Activated CD4-positive, CD25-positive, alpha-beta regulatory T cell treated with anti-CD3 and anti-CD28 coated beads, Interleukin-2, amount 50 U/mL, for 16 hours (primary cell): ENCODE data around the gene PTPRN2.

ENCODE experiments used
- DNase-seq: peaks from one replicate; pipeline ENCODE4 v3.0.0-alpha.2; 2020; ENCODE audit warnings: low read depth, low spot score

Gene PTPRN2

DNA sequence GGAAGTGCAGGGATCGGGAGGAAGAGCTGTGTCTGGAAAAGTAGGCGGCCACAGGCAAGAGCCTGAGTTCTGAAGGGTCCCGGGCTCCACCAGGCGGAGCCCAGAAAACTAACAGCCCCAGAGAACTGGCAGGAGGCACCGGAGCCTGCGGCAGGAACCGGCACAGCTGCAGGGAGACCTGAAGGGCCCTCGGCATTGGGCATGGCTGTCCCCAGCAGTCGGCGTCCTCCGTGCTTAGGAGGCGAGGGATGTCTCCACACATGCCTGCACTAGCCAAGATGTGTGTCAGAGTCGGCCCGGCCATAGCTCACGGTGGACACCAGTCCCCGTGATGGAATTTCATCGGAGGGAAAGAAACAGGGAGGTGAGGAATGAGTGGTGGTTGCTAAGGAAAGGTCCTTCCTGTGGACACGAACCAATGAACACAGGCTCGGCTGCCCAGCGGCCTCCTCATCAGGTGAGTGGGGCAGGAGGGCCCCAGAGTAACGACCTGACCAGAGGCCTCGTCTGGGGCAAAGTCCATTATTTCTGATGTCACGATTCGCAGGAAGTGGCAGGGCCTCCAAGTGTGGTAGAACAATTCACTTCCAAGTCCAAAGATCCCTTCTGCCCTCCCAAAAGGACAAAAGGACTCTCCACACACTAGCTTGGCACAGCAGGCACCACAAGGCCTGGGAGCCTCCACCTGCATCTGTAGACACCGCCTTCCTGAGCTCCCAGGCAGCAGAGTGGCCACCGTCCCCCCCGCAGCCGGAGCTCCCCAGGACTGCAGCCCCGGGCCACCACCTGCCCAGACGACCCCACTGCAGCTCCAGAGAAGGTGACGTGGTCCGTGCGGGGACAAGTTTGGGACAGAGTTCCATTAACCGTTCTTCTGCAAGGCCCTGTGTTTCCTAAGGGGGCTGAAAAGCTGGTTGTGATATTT is 444.2 kb downstream of the PTPRN2 start:
- DNase-seq, result no peak

DNA sequence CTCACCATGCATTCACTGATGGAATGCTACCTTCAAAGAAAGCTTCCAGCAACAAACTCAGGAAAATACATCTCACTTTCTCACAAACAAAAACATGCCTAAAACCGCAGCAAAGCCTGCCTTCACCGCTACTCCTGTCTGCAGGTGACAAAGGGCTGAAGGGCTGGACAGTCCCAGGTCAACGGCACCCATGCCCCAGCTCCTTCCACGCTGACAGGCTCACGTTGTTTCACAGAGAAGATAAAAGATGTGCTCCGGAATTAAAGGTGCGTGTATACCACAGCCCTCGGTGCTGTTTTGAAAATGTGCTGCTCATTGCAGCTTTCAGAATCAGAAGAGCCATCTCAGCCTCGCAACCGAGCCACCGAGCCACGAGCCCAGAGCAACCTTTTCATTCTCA is 445.0 kb downstream of the PTPRN2 start:
- no peak for DNase-seq

DNA sequence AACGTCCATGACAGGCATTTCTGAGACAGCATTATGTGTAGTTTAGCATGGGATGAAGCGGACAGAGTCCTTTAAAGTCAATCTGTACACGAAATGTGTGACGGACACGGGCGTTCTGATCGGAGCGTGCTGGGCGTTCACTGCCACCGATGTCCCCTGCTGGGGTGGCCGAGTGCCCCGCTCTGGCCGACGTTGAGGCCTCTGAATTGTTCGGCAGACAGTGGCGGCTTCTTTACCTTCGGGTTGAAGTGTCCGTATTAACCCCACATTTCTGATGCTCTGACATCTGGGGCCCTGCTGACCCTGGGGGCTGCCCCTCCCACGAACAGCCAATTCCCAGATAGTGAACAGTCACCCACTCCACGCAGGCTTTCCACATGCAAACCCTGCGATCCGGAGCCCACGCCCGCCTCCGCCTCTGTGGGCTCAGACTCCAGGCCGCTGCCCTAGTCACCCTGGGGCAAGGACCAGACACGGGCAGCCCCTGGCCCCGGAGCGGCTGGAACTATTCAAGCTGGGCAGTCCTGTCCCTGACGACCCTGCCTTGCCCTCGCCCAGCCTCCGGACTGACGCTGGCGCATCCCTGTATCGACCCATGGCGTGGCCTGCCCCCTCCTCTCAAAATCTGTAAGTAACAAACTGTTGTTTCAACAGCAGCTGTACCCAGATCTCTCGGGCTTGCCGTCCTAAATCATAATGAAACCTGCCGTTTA is 445.7 kb downstream of the PTPRN2 start:
- DNase-seq, result no peak

DNA sequence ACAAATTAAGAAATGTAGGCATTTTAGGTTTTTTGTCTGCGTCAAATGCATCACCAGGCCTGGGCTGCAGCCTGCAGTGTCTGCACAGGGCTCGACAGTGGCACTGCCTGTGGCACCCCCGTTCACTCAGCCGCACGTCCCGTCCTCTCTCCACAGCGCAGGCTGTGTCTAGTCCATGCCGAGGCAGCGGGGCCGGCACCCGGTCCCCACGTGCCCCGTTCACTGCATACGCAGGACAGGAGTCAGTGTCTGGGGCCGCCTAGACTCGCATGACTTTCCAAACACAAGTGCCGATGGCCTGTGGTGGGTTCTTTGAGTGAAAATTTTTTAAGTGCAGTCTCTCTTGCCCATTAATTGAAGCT is 446.4 kb downstream of the PTPRN2 start:
- DNase-seq, result no peak

DNA sequence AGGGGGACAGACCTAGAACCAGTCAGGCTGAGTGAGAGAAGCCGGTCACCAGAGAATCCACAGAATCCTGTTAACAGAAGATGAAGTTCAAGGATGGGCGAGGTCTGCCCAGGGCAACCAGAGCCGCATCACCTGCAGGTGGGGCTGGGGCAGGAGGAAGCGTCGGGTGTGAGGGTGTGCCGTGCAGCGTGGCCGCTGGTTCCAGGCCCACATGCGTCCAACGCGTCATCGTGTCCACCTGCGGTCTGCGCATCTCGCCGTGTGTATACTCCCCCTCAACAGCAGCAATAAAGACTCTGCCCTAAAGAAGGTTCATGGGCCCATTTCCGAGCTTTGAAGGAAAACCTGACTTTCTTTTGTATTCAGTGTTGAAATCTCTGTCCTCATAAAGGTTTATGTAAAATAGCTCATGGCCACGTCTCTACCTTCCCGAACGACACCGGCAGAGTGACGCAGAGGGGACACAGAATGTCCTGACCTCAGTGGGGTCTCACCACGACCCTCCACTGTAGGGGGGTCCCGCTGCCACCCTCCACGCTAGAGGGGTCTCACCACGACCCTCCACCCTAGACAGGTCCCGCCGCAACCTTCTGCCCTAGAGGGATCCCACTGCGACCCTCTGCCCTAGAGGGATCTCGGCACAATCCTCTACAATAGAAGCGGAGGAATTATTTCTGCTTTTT is 446.9 kb downstream of the PTPRN2 start:
- no peak for DNase-seq

DNA sequence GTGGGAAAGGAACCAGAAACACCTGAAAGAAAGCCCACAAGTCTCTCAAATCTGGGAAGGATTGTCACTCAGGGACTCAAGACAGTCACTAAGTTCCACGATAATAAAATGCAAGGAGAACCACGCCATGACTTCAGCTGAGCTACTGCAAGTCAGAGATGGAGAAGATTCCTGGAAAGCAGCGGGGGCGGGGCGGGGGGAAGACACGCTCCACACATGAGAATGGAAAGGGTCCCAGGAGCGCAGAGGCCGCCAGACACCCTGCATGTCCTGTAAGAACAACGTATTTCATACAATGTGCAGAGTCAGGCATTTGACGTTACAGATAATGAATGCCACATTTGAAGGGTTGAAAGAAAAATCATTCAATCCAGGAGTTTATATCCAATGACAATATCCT is 448.1 kb downstream of the PTPRN2 start:
- DNase-seq, result no peak

DNA sequence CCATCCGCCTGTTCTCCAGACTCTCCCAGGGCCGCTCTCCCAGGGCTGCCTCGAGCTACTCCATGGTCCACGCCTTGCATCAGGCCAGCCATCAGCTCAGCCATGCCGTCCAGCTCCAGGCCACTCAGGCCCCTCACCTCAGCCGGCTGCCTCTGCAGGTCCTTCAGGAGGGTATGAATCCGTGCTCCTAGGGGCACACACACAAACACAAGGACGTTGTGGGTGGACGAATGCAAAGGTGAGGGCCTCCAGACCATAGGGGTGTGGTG is 449.4 kb downstream of the PTPRN2 start:
- no peak for DNase-seq

DNA sequence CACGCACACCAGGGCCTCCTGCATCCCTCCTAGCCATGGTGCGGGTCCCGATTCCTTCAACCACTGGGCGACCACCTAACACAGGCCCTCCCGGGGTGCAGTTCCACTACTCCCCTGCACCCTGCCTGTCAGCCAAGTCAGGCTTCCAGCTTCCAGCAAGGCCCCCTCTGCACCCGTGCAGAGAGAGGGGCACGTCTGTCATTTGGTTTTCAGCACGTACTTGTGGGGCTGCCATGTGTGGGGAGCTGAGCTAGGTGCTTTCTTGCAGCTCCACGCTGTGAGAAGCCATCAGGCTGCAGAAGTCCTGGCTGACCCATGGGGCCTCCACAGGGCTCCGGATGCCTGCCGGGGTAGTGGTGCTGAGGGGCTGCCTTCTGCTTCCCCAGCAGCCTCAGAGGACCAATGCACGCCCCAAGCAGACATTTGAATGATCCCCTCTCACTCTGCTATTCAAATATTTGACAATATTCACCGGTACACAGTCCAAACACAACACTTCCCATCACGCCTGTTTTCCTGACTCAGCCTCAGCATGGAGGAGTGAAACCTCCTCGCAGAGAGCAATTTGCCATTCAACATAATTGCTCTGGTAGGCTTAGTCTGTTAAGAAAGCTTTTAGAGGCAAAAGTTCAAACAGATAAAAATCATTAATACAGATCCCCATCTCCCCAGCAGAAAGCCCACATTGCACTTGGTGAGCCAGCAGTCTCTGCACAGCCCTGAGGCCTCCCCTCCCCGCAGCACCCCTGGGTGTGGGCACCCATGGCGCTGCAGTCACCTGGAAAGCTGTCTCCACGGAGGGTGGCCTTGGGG is 449.9 kb downstream of the PTPRN2 start:
- no peak for DNase-seq

DNA sequence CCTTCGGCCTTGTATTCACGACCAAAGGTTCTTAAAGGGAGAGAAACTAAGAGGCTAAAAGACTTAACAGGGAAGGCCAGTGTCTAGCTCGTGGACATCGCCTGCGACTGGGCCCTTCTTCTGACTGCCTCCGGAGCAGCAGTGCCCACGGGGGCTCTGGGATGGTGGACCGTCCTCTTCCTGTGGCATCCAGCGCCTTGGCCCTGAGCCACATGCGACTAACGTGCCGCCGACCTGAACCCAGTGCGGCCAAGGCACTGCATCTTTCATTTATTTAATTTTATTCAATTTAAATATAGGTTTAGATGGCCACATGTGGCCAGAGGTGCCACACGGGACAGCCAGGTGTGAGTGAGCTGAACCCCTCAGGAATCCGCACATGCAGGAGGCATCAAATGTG is 451.7 kb downstream of the PTPRN2 start:
- DNase-seq, result no peak

DNA sequence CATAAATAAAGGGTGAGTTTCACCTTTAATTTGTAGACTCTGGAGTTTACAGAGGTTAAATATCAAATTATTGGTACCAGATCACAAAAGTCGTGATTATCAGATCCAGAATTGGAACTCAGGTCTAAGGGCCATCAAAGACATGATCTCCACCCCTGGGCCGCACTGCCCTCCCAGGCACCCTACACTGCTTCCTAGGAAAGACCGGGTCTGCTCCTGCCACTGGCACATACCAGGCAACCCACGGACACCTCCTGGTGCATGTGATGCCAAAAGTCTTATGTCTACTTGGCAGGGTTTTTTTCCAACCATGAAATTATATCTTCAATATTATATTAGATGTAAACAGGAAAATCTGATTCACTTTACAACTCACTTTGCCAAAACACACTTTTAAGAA is 452.8 kb downstream of the PTPRN2 start:
- DNase-seq, result no peak

DNA sequence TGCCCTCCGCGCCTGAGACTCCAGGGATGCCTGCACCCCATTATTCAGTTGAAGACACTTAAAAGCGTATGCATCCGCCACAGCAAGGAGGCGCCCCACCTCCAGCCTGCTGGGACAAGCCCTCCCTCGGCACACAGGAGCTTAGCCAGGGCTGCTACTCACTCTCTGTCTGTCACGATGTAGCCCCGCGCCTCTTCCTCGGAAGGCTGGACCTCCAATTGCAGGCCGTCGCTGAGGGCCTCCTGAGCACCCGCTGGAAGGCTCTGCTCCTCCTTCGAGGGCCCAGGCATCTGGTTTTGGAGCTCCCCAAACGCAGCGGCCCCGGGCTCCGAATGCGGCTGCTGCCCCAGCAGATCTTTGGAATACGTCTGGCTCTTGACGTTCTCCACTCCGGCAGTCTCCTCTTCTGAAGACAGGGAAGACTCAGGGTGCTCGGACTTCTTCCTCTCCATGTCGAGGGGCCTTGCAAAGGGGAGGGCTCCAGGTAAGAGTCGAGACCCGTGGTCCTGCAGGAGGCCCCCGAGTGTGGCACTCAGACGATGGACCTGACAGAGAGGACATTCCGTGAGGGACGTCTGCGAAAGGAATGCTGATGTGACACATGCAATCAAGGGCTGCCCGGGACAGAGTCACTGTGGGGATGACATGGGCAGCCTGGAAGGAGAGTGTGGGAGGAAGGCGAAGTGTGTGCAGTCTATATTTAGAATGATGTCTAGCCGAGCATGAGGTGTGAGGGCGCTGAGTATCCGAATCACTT is 453.9 kb downstream of the PTPRN2 start:
- DNase-seq, result no peak

DNA sequence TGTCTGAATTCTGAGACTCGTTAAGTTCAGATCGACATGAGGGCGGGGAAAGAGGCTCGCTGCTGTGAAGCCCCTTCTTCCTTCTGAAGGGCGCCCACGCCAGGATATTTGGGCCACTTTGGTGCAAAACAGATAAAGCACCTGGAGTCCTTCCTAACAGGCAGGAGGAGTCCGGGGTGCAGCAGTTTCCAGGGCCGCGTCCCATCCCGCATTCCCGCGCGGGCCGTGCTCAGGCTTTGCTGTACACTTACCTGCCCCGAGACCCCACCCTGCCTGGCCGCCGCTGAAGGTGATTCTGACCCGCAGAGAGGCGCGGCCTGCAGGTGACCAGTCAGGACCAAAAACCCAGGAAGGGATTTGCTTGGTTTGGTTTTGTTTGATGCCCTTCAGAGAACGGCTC is 454.6 kb downstream of the PTPRN2 start:
- no peak for DNase-seq

DNA sequence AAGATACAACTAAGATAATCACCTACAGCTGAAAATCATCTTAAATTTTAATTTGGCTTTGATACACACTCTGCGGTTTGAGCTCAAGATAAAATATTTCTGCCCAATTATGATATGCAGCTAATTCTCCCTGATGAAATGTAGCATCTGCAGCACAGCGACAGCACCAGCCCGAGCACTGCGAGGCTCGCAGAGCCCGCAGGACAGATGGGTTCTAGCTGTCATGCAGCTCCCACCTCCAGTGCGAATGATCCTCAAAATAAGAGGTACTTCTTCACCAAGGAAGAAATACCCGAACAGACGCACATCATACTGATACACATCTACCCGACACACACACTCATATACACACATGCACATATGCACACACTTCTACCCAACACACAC is 457.6 kb downstream of the PTPRN2 start:
- no peak for DNase-seq

DNA sequence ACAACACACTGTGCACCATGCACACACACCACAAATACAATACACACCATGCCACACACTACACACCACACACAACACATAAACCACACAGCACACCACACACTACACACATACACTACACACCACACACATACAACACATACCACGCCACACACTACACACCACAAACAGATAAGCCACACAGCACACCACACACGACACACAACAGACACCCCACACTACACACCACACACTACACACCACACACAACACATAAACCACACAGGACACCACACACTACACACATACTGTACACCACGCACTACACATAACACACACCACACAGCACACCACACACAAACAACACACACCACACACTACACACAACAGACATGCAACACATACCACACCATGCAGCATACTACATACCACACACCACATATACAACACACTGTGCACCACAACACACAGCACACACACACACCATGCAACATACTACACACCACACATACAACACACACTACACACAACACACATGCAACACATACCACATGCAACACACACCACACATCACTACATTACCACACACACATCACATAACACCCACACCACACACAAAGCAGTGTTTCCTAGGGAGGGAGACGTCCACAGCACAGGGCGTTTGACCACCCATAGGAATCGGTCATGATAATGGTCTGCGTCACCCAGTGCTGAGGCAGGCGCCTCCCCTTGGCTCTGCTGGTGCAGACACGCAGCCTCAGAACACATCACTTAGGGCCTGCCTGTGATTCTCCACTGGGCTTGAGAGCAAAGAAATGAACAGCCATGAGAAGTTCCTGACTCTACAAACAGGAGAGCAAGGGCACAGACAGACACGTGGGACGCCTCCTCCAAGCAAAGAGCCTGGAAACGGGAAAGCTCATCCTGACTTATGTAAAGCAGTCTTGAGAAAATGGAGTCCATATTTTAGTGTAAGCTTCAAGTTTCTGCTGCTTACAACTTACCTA is 458.3 kb downstream of the PTPRN2 start:
- no peak for DNase-seq

DNA sequence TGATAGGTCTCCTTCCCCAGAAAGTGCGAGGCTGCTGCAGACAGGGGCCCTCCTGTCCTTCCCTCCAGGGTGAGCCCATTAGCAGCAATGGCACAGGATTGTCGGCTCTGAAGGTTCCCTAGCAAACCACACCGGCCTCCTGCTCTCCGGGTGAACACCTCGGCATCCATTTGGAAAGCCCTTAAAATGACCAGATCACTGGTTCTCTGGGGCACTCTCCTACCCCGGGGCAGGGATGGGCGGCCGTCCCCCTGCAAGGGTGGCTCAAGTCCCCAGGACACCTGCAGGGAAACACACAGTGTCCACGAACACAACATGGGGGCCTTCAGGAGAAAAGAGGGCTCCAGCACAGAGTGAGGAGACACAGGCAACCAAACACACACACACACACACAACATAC is 459.1 kb downstream of the PTPRN2 start:
- DNase-seq, result no peak

DNA sequence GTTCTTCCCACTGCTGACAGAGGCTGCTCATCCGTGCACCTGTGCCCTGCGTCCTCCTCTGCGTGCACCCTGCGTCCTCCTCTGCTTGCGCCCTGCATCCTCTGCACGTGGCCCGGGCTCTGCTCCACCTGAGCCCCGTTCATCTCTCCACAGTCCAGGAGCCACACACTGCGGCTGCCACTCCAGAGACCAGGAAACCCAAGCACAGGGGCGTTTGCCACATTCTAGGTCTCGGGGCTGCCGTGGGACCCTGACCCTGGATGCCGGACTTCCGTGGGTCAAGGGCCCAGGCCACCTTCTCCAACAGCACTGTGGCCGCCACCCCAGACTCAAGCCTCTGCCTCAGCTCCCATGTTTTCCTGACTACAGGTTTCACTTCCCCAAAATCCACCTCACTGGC is 460.4 kb downstream of the PTPRN2 start:
- DNase-seq, result no peak

DNA sequence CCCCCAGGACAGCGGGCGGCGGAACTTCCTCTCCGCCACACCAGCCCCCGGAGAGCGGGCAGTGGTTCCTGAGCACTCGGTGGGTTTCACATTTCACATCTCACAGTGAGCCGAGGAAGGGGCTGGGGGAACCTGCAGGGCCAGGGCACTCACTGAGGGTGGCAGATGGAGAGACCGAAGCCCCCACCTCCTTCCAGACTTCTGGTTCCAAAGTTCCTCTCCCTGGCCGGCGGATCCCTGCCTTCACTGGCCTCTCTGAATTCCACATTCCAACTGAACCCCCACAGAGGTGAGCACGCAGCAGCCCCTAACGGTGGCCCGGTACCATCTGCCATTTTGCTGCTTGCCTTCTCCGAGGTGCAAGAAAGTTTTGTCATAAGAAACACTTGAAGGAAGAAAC is 461.0 kb downstream of the PTPRN2 start:
- no peak for DNase-seq

DNA sequence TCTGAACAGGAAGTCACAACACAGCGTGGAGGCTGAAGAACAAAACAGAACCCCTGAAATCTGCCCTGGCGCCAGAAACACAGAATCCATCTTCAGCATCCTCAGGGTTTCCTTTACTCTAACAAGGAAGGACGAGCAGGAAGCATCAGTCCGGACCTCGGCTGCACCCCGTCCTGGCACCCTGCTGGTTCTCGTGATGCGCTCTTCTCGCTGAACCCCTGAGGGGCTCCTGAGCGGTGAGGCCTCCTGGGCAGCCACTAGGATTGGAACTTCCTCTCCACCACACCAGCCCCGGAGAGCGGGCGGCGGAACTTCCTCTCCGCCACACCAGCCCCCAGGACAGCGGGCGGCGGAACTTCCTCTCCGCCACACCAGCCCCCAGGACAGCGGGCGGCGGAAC is 461.9 kb downstream of the PTPRN2 start:
- no peak for DNase-seq

DNA sequence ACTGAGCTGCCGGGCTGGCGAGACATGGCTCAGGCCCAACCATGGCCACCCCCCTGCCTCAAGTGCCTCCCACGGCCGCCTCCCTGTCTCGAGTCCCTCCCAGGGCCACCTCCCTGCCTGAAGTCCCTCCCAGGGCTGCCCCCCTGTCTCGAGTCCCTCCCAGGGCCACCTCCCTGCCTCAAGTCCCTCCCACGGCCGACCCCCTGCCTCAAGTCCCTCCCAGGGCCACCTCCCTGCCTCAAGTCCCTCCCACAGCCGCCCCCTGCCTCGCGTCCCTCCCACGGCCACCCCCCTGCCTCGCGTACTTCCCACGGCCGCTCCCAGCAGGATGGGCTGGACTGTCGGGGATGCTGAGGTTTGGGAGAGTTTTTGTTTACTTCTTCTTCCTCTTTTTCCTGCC is 462.5 kb downstream of the PTPRN2 start:
- no peak for DNase-seq

DNA sequence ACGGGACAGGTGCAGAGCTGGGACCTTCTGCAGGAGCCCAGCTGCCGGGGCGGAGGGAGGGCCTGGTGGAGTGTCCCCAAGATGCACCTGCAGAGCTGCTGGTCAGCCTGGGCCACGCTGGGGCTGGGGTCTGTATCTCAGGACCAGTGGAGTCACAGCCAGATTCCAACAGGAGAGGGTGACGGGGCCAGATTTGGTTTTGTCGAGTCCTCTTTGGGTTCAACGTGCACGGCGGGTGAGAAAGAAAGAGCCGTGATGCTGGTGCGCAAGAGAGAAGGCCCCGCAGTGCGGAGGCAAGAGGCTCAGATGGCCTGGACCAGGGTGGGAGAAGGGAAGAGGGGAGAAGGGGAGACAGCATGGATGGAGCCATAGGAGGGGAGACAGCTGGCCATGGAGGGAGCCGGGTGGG is 462.9 kb downstream of the PTPRN2 start:
- DNase-seq, result no peak
